Measurements from ENCODE around the gene DLG1.

DNA sequence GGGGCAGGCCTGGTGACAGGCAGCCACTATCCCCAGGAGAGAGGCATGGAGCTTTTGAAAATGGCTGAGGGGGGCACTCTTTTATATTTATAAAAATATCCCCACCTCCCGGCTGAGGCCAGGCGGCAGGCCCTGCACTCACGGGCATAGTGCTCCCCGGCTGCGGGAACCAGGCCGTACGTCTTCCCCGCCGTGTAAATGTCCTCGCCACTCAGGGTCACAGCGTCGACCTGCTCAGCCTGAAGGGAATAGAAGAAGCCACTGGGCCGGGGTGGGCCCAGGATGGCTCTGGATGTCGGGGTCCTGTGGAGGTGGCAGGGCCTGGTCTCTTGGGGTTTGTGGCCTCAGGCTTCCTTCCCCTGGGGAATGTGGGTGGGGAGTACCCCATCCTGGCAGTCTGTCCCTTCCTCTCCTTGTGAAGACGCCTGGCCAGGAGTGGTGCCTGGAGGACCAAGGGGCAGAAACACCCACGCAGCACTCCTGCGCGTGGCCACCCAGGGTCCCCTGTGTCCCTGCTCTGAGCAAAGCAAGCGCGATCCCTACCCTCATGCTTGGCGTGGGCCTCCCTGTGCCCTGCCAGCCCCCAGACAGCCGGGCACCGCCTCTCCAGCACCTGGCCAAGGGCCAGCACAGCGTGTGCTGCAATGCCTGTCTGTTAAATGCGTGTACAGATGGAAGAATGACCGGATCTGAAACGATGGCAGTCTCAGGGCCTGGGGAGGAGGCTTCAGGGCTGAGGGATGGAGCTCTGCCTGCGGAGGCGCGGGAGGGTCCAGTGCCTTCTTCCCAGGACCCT is 287.7 kb downstream of the DLG1 start:
- TF ChIP-seq, protein P1, sequence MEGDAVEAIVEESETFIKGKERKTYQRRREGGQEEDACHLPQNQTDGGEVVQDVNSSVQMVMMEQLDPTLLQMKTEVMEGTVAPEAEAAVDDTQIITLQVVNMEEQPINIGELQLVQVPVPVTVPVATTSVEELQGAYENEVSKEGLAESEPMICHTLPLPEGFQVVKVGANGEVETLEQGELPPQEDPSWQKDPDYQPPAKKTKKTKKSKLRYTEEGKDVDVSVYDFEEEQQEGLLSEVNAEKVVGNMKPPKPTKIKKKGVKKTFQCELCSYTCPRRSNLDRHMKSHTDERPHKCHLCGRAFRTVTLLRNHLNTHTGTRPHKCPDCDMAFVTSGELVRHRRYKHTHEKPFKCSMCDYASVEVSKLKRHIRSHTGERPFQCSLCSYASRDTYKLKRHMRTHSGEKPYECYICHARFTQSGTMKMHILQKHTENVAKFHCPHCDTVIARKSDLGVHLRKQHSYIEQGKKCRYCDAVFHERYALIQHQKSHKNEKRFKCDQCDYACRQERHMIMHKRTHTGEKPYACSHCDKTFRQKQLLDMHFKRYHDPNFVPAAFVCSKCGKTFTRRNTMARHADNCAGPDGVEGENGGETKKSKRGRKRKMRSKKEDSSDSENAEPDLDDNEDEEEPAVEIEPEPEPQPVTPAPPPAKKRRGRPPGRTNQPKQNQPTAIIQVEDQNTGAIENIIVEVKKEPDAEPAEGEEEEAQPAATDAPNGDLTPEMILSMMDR (IDR thresholded peaks at IDR 0.05) = no peak
- no peak for TF ChIP-seq POLR2AphosphoS5 (IDR thresholded peaks at IDR 0.05)
- TF ChIP-seq POLR2A (IDR thresholded peaks at IDR 0.05) = no peak
